Stimulated activated CD8-positive, alpha-beta memory T cell treated with anti-CD3 and anti-CD28 coated beads, Interleukin-12 subunit alpha, Interleukin-12 subunit beta, amount 100 ng/mL, for 24 hours (primary cell): ENCODE measurements around the gene HSD11B2.
"Not testable (repeated sequence)": the region's sequence is repeated elsewhere in the genome, so short reads cannot be mapped to it uniquely, and the experiment has no call there.

Source experiments
- DNase-seq: peaks from one replicate; pipeline ENCODE4 v3.0.0-alpha.2; 2020; ENCODE audit errors: extremely low read depth

The HSD11B2 gene

DNA sequence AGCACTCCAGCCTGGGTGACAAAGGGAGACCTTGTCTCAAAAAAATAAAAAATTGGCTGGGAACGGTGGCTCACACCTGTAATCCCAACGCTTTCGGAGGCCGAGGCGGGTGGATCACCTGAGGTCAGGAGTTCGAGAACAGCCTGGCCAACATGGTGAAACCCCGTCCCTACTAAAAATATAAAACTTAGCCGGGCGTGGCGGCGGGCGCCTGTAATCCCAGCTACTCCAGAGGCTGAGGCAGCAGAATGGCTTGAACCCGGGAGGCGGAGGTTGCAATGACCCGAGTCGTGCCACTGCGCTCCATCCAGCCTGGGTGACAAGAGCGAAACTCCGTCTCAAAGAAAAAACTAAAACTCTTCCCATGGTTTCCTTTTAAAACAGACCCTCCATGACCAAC is 15.5 kb upstream of the HSD11B2 start:
- not testable (repeated sequence) for DNase-seq

GRCh38 chr16:67415872-67416793 is 14.8 kb upstream of the HSD11B2 start, which contains the start of gene ZDHHC1:
Gene ZDHHC1 (minus strand): TSS chr16:67416477. CDS start chr16:67407775, 8,702 bp downstream.
- no peak for DNase-seq

GRCh38 chr16:67417333-67418061 is 13.4 kb upstream of the HSD11B2 start:
- no peak for DNase-seq

GRCh38 chr16:67419502-67419901 is 11.4 kb upstream of the HSD11B2 start:
- no peak for DNase-seq

DNA sequence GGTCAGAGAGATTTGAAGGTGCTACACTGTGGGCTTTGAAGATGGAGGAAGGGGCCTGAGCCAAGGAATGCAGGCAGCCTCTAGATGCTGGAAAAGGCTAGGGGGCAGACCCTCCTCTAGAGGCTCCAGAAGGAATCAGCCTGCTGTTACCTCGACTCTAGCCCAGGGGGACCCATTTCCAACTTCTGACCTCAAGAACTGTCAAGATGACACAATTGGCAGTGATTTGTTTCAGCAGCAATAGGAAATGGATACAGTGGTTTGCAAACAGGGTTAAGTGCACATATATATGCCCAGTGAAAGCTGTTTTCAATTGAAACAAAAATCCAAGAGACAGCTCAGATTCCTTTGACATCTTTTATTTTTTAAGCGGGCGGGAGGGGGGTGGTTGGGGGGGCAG is 11.0 kb upstream of the HSD11B2 start:
- DNase-seq = no peak

DNA sequence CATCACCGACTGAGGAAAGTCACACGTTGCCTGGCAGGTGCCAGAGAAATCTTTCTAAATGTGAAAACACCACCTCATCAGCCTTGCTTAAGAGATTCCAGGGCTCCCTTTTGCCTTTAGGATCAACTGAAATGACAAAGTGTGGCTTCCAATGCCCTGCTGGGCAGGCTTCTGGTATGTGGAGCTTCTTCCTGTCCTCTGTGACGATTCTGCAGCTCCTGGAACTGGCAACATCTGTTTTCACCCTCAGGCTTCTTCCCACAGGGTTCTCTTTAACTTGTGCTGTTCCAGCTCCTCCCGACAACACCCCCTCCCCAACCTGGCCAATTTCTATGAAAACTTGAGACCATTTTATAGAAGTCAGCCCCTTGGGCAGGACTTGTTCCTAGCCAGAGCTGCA is 9.9 kb upstream of the HSD11B2 start:
- DNase-seq = no peak

DNA sequence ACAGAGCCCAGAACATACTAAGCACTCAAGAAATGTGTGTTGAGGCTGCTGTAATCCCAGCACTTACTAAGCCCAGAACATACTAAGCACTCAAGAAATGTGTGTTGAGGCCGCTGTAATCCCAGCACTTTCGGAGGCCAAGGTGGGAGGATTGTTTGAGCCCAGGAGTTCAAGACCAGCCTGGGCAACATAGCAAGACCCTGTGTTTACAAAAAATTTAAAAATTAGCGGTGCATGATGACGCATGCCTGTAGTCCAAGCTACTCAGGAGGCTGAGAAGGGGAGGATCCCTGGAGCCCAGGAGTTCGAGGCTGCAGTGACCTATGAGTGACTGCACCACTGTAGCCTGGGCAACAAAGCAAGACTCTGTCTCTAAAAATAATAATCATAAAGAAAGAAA is 7.9 kb upstream of the HSD11B2 start:
- DNase-seq = no peak

- no peak for DNase-seq
Measured at GRCh38 chr16:67423611-67424260, 7.2 kb upstream of the HSD11B2 start.

DNA sequence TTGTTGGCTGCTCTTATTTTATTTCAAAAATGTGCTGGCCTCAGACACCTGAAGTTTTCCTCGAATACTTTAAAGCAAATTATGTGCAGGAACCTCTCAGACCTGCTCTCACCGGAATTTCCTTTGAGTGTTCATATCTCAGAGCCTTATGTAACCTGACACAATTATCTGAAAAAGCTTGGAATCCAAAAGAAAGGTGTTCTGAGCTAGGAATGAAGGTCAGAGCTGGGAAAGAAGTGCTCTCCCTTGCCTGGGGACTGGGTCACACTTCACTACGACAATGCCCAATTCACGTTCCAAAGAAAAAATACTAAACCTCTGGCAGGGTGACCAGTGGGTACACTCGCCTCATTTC is 6.7 kb upstream of the HSD11B2 start:
- no peak for DNase-seq

DNA sequence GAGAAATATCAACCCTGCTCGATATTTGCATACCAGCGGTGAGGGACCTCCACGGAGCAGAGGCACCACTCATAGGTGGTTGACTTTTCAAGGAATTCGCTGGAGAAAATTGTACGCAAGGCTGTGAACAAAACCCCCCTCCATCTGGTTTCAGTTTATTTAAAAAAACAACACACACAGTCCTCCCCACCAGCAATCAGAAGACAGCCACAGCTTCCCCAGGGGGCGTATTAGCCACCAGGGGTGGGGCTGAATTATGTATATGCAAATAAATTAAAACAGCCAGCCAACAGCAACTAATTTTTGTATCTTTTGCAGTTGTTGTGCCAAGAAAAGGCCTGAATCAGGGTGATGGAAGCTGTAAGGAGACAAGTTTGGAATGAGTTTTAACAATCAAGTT is 5.9 kb upstream of the HSD11B2 start:
- DNase-seq = no peak

- no peak for DNase-seq
Measured at GRCh38 chr16:67425580-67425979, 5.3 kb upstream of the HSD11B2 start.

DNA sequence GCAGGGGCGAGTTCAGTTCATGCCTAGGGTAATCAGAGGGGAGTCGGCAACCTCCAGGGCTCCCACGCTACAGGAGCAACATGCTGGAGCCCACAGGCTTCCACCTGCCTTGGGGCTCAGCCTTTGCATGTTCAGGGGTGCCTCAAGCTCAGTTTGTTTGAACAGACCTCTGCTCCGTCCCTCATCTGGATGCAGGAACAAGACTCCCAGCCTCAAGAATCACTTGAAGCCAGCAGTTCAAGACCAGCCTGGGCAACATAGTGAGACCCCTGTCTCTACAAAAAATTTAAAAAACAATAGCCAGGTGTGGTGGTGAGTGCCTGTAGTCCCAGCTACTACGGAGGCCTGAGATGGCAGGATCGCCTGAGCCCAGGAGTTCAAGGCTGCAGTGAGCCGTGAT is 4.9 kb upstream of the HSD11B2 start:
- no peak for DNase-seq

- no peak for DNase-seq
Measured at GRCh38 chr16:67426950-67427349, 4.0 kb upstream of the HSD11B2 start.

DNA sequence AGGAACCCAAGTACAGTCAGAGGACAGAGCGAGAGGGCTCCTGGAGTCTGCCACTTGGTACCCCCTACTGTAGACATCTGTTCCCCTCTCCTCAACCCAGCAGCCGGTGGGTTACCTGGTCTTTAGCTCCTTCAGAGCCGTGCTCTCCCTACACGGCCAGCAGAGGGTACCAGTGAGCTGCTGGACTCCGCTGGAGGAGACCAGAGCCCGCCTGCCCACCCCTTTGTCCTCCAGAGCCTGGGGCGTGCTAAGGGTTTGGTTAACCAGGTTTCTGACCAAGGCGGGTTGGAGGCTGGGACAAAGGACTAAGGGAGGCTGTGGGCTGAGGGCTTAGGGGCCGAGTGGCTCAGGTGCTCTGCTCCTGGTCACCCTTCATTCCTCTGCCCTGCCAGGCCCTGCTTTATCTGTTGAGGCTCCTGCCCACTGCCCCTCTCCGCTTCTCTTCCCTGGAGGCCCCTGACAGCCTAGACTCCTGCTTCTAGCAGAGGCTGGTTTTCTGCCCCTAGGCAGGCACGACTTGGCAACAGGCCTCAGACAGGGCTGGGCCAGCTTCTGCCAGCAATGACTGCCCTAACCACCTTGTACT is 2.7 kb upstream of the HSD11B2 start:
- DNase-seq = no peak

- no peak for DNase-seq
Measured at GRCh38 chr16:67429053-67429798, 1.7 kb upstream of the HSD11B2 start.

GRCh38 chr16:67429799-67430503 is 970 bp upstream of the HSD11B2 start:
- DNase-seq = no peak

- DNase-seq = no peak
Measured at GRCh38 chr16:67430504-67430976, 381 bp upstream of the HSD11B2 start.

- no peak for DNase-seq
Measured at GRCh38 chr16:67431775-67432505, 1.0 kb downstream of the HSD11B2 start.

DNA sequence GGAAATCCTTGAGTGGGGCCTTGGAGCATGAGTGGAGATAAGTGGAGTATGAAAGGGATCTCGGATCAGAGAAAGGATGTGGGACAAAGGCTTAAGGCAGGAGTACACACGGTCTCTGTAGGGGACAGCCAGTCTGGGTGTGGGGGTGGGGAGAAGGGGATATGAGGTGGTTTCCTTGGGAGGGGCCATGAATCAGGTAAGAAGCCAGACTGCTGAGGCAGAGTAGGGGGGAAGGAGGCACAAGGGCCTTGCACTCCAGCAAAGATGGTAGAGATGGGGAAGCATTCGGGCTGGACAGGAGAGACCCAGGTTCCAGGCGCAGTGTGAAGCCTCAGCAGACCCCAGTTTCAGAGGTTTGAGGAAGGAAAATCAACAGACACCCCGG is 1.6 kb downstream of the HSD11B2 start:
- DNase-seq = no peak

DNA sequence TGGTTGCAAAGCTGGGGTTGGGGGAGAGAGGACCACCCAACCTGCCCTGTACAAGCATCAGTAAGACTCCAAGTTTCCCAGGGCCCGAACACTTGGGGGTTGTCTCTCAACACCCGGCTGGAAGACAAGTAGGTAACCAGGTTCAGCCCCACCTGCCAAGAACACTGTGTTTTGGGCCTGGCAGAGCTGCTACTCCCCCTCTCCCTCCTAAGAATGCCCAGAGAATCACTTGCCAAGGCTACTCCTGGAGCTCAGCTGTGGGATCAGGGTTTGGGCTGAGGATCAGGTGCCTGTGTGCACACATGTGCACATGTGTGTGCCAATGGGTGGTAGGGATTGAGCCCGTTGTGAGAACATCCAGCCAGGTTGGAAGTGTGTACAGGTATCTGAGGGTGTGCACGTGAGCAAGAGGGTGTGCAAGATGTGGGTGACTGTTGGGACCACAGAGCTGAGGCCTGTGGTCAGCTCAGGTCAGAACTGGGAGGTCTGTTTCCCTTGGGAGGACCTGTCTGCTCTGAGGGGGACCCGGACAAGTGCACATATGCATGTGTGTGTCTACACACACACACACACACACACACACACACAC is 2.3 kb downstream of the HSD11B2 start:
- no peak for DNase-seq
